Measurements from ENCODE around the gene GRK1. TPM values are rescaled to one million over a fixed set of nuclear protein-coding genes. Genes with fewer than 3 reads are reported as not detected.

GRK1 gene
- total RNA-seq, 3 donors from 2014 or later: not detected

- Histone ChIP-seq H3K27ac (no peak overlapping the region), H3K4me1 (no peaks in the 10 kb centered on the region), H3K27me3 (no peaks in the 10 kb centered on the region), H3K36me3 (no peaks in the 10 kb centered on the region), H3K4me3 (no peak overlapping the region), H3K9me3 (no peaks in the 10 kb centered on the region)
- TF ChIP-seq POLR2A (IDR thresholded peaks at IDR 0.05) (no peak), POLR2AphosphoS5 (IDR thresholded peaks at IDR 0.05) (no peak), CTCF (IDR thresholded peaks at IDR 0.05) (no peak)
- intact Hi-C loops (cut with DNase I; ENCODE audit: low total_unique reads): no loop called here
- peak in 1 of 2 donors; percentile 49 for DNase-seq (ENCODE audit: low spot score in 2 of 2)
These were observed 101.2 kb downstream of the GRK1 start for GRCh38 chr13:113768018-113768905.

- H3K4me3 ChIP-seq: no peak overlapping the region
- H3K27me3 ChIP-seq: no peaks in the 10 kb centered on the region
- H3K4me1 ChIP-seq: no peaks in the 10 kb centered on the region
- no peaks in the 10 kb centered on the region for H3K9me3 ChIP-seq
- no peaks in the 10 kb centered on the region for H3K36me3 ChIP-seq
- H3K27ac ChIP-seq: no peak overlapping the region
- no peak for TF ChIP-seq CTCF (IDR thresholded peaks at IDR 0.05)
- no peak for TF ChIP-seq POLR2A (IDR thresholded peaks at IDR 0.05)
- no peak for TF ChIP-seq POLR2AphosphoS5 (IDR thresholded peaks at IDR 0.05)
- DNase-seq (ENCODE audit: low spot score in 2 of 2): no peak
- intact Hi-C loops (cut with DNase I; ENCODE audit: low total_unique reads): no loop called here
These were observed 102.1 kb downstream of the GRK1 start for GRCh38 chr13:113769106-113769505.

GRCh38 chr13:113769881-113770280 is 102.9 kb downstream of the GRK1 start:
- intact Hi-C loops (cut with DNase I; ENCODE audit: low total_unique reads): no loop called here
- no peaks in the 10 kb centered on the region for H3K9me3 ChIP-seq
- TF ChIP-seq POLR2A (IDR thresholded peaks at IDR 0.05) (no peak), CTCF (IDR thresholded peaks at IDR 0.05) (no peak), POLR2AphosphoS5 (IDR thresholded peaks at IDR 0.05) (no peak)

GRCh38 chr13:113770441-113770840 is 103.4 kb downstream of the GRK1 start:
- Histone ChIP-seq H3K4me1 (no peaks in the 10 kb centered on the region), H3K36me3 (no peaks in the 10 kb centered on the region), H3K4me3 (no peak overlapping the region), H3K27ac (no peak overlapping the region), H3K9me3 (no peaks in the 10 kb centered on the region), H3K27me3 (peaks cover 0 to 4% of the 10 kb centered on the region in 2 donors)
- no peak for DNase-seq (ENCODE audit: low spot score in 2 of 2)
- intact Hi-C loops (cut with DNase I; ENCODE audit: low total_unique reads): no loop called here
- TF ChIP-seq POLR2AphosphoS5 (IDR thresholded peaks at IDR 0.05) (no peak), CTCF (IDR thresholded peaks at IDR 0.05) (no peak), POLR2A (IDR thresholded peaks at IDR 0.05) (no peak)

More at GRCh38 chr13:113769881-113770280, 102.9 kb downstream of the GRK1 start:
- Histone ChIP-seq H3K27ac (no peak overlapping the region), H3K4me1 (no peaks in the 10 kb centered on the region), H3K27me3 (no peaks in the 10 kb centered on the region), H3K4me3 (no peak overlapping the region), H3K36me3 (no peaks in the 10 kb centered on the region)
- no peak for DNase-seq (ENCODE audit: low spot score in 2 of 2)

GRCh38 chr13:113770937-113771336 is 103.9 kb downstream of the GRK1 start:
- no peak overlapping the region for H3K27ac ChIP-seq
- peaks cover 0 to 9% of the 10 kb centered on the region in 2 donors for H3K27me3 ChIP-seq
- no peak overlapping the region for H3K4me3 ChIP-seq
- intact Hi-C loops (cut with DNase I; ENCODE audit: low total_unique reads): no loop called here
- TF ChIP-seq POLR2AphosphoS5 (IDR thresholded peaks at IDR 0.05) (no peak), CTCF (IDR thresholded peaks at IDR 0.05) (no peak), POLR2A (IDR thresholded peaks at IDR 0.05) (no peak)
- H3K9me3 ChIP-seq: no peaks in the 10 kb centered on the region
- no peaks in the 10 kb centered on the region for H3K4me1 ChIP-seq
- H3K36me3 ChIP-seq: no peaks in the 10 kb centered on the region
- DNase-seq (ENCODE audit: low spot score in 2 of 2): no peak

Measured in breast epithelium (tissue), 4 donors.